ENCODE measurements around the gene LRRC27. TPM values are rescaled to one million over a fixed set of nuclear protein-coding genes. Genes with fewer than 3 reads are reported as not detected.

Gene LRRC27
- total RNA-seq, 1 experiment from 2014 or later: 4.1 TPM

- TF ChIP-seq EZH2phosphoT487 (IDR thresholded peaks at IDR 0.05; ENCODE audit: borderline replicate concordance) (no peak), EZH2 (IDR thresholded peaks at IDR 0.05) (no peak), TCF7L2 (IDR thresholded peaks at IDR 0.05; ENCODE audit: borderline replicate concordance, extremely low read depth, insufficient read depth, insufficient read length) (no peak), MAX (IDR thresholded peaks at IDR 0.05) (peak; percentile 54), SP1 (IDR thresholded peaks at IDR 0.05; ENCODE audit: low read depth) (peak; percentile 46), SRF (IDR thresholded peaks at IDR 0.05; ENCODE audit: low read depth) (no peak)
Measured at GRCh38 chr10:132319853-132320653, 11.9 kb upstream of the LRRC27 start (continued).

GRCh38 chr10:132320654-132321469, 11.1 kb upstream of the LRRC27 start:
- ATAC-seq (peak; percentile 17; the same call in 1 of the 2 replicates), DNase-seq (ENCODE audit: low read depth, low spot score) (no peak)
- H3K27ac ChIP-seq (ENCODE audit: low read depth, low read length): peak overlapping the region; percentile 16; the same call in 1 of the 2 replicates
- no peaks in the 10 kb centered on the region for H3K79me2 ChIP-seq (ENCODE audit: insufficient read depth, low read length)
- no peak for TF ChIP-seq SP1 (IDR thresholded peaks at IDR 0.05; ENCODE audit: low read depth)
- H3K36me3 ChIP-seq (ENCODE audit: control insufficient read depth in 1 of 2, insufficient read depth in 2 of 2, low read length in 2 of 2): no peaks in the 10 kb centered on the region
- ChIA-PET CTCF (no interaction called here), POLR2A (no interaction called here), RAD21 (ENCODE audit: low non-redundant PET in 1 of 2, low total read pairs in 2 of 2, uncharacterized antibody in 2 of 2, unreplicated experiment in 2 of 2) (interaction anchor here in 1 of 2 experiments (0.6 kb wide), 1 partner anchor 13 kb away, joined by 4 read pairs; the partner anchor contains the start of gene STK32C)
- no TSS peak for BruUV-seq (replicated peaks)
- no peaks in the 10 kb centered on the region for H4K20me1 ChIP-seq (ENCODE audit: insufficient read depth)
- no peaks in the 10 kb centered on the region for H3K27me3 ChIP-seq (ENCODE audit: insufficient read depth, low read length)
- H2AFZ ChIP-seq (ENCODE audit: low read depth, low read length, poor library complexity, severe bottlenecking): no peak overlapping the region
- no peak overlapping the region for H3K4me3 ChIP-seq (replicated peaks in 1 of 2; ENCODE audit: low read depth in 1 of 2, low read length in 2 of 2)
- peaks cover 15 to 32% of the 10 kb centered on the region in 2 experiments for H3K4me1 ChIP-seq (ENCODE audit: control insufficient read depth in 1 of 2, insufficient read depth in 2 of 2, low read length in 2 of 2)
- H3K9ac ChIP-seq (ENCODE audit: low read length): no peak overlapping the region
- peak overlapping the region; percentile 67 for H3K4me2 ChIP-seq (ENCODE audit: low read length)
- intact Hi-C loops (cut with micrococcal nuclease): no loop called here
- H3K9me2 ChIP-seq (ENCODE audit: insufficient read depth): no peaks in the 10 kb centered on the region
- H3K9me3 ChIP-seq (ENCODE audit: control insufficient read depth in 1 of 2, insufficient read depth in 1 of 2, low read depth in 1 of 2, low read length in 2 of 2): no peaks in the 10 kb centered on the region
